ENCODE data around the gene ABCD2.
"Not testable (repeated sequence)": the region's sequence is repeated elsewhere in the genome, so short reads cannot be mapped to it uniquely, and the experiment has no call there.

ABCD2 gene

GRCh38 chr12:39619660-39620433 lies at the start of gene ABCD2:
Gene ABCD2, minus strand, starts transcription at chr12:39619803. Its CDS starts 188 bp downstream, at chr12:39619615.
- DNase-seq (ENCODE audit: low read depth), result peak; percentile 66

GRCh38 chr12:39660101-39660500 lies 40.5 kb upstream of the ABCD2 start:
- DNase-seq (ENCODE audit: low read depth), result no peak

- DNase-seq (ENCODE audit: low read depth), result no peak
Measured at GRCh38 chr12:39647383-39647782, 27.8 kb upstream of the ABCD2 start.

GRCh38 chr12:39646963-39647362 lies 27.4 kb upstream of the ABCD2 start:
- DNase-seq (ENCODE audit: low read depth), result no peak

GRCh38 chr12:39643052-39643451 lies 23.4 kb upstream of the ABCD2 start:
- no peak for DNase-seq (ENCODE audit: low read depth)

- DNase-seq (ENCODE audit: low read depth), result no peak
Measured at GRCh38 chr12:39638840-39639239, 19.2 kb upstream of the ABCD2 start.

- DNase-seq (ENCODE audit: low read depth), result no peak
Measured at GRCh38 chr12:39638178-39638577, 18.6 kb upstream of the ABCD2 start.

GRCh38 chr12:39632670-39633069 lies 13.1 kb upstream of the ABCD2 start:
- DNase-seq (ENCODE audit: low read depth), result no peak

GRCh38 chr12:39628836-39629235 lies 9.2 kb upstream of the ABCD2 start:
- no peak for DNase-seq (ENCODE audit: low read depth)

GRCh38 chr12:39627914-39628313 lies 8.3 kb upstream of the ABCD2 start:
- DNase-seq (ENCODE audit: low read depth), result no peak

GRCh38 chr12:39626033-39626814 lies 6.6 kb upstream of the ABCD2 start:
- DNase-seq (ENCODE audit: low read depth), result no peak

GRCh38 chr12:39623919-39624318 lies 4.3 kb upstream of the ABCD2 start:
- no peak for DNase-seq (ENCODE audit: low read depth)

- DNase-seq (ENCODE audit: low read depth), result not testable (repeated sequence)
Measured at GRCh38 chr12:39623160-39623559, 3.6 kb upstream of the ABCD2 start.

- no peak for DNase-seq (ENCODE audit: low read depth)
Measured at GRCh38 chr12:39622306-39622705, 2.7 kb upstream of the ABCD2 start.

- no peak for DNase-seq (ENCODE audit: low read depth)
Measured at GRCh38 chr12:39621670-39622069, 2.1 kb upstream of the ABCD2 start.

GRCh38 chr12:39620659-39621658 lies 1.4 kb upstream of the ABCD2 start:
- DNase-seq (ENCODE audit: low read depth), result peak; percentile 55

GRCh38 chr12:39619316-39619659 lies 315 bp downstream of the ABCD2 start:
- DNase-seq (ENCODE audit: low read depth), result no peak

- DNase-seq (ENCODE audit: low read depth), result no peak
Measured at GRCh38 chr12:39618701-39619100, 902 bp downstream of the ABCD2 start.

GRCh38 chr12:39617887-39618286 lies 1.7 kb downstream of the ABCD2 start:
- no peak for DNase-seq (ENCODE audit: low read depth)

GRCh38 chr12:39616666-39617065 lies 2.9 kb downstream of the ABCD2 start:
- DNase-seq (ENCODE audit: low read depth), result no peak

GRCh38 chr12:39616251-39616650 lies 3.4 kb downstream of the ABCD2 start:
- no peak for DNase-seq (ENCODE audit: low read depth)

GRCh38 chr12:39613525-39613924 lies 6.1 kb downstream of the ABCD2 start:
- no peak for DNase-seq (ENCODE audit: low read depth)

All from activated T-cell treated with anti-CD3 and anti-CD28 coated beads for 24 hours (primary cell).